Astrocyte (in vitro differentiated cells and primary cell): Measurements from ENCODE around the gene PACRG.

Experiments
- CTCF ChIP-seq: IDR thresholded peaks from 2 replicates; pipeline ENCODE4 v1.5.1; 2011; ENCODE audit warnings: low read depth, mild to moderate bottlenecking, inconsistent platforms, low read length, moderate library complexity; ENCODE audit not compliant: insufficient read depth
- EZH2 ChIP-seq: IDR thresholded peaks from 2 replicates; pipeline ENCODE4 v1.6.1; 2012; ENCODE audit warnings: mild to moderate bottlenecking, low read length, inconsistent platforms; ENCODE audit not compliant: insufficient read depth

- no peak for TF ChIP-seq CTCF
- TF ChIP-seq EZH2, result no peak
Observed at GRCh38 chr6:162726947-162727321, 840 bp upstream of the PACRG start.
